ENCODE measurements around the gene MAPKAP1.

The MAPKAP1 gene

GRCh38 chr9:125510980-125511379 lies 196.0 kb downstream of the MAPKAP1 start:
- peak overlapping the region; percentile 98 for H3K27ac ChIP-seq

GRCh38 chr9:125509476-125509875 lies 197.5 kb downstream of the MAPKAP1 start:
- H3K27ac ChIP-seq, result peak overlapping the region; percentile 98; the same call in 1 of the 2 replicates
- no peak for TF ChIP-seq CTCF (conservative IDR thresholded peaks at IDR 0.05)

More at GRCh38 chr9:125510980-125511379, 196.0 kb downstream of the MAPKAP1 start:
- no peak for TF ChIP-seq CTCF (conservative IDR thresholded peaks at IDR 0.05)

GRCh38 chr9:125508249-125508648 lies 198.8 kb downstream of the MAPKAP1 start:
- TF ChIP-seq CTCF (conservative IDR thresholded peaks at IDR 0.05), result no peak
- peak overlapping the region; percentile 53 for H3K27ac ChIP-seq

GRCh38 chr9:125507226-125507625 lies 199.8 kb downstream of the MAPKAP1 start:
- no peak for TF ChIP-seq CTCF (conservative IDR thresholded peaks at IDR 0.05)
- no peak overlapping the region for H3K27ac ChIP-seq

GRCh38 chr9:125505988-125506438 lies 201.0 kb downstream of the MAPKAP1 start:
- TF ChIP-seq CTCF (conservative IDR thresholded peaks at IDR 0.05), result no peak
- no peak overlapping the region for H3K27ac ChIP-seq

- TF ChIP-seq CTCF (conservative IDR thresholded peaks at IDR 0.05), result no peak
These were observed 202.4 kb downstream of the MAPKAP1 start for GRCh38 chr9:125504616-125505015.

GRCh38 chr9:125497906-125498305 lies 209.1 kb downstream of the MAPKAP1 start:
- no peak overlapping the region for H3K27ac ChIP-seq
- no peak for TF ChIP-seq CTCF (conservative IDR thresholded peaks at IDR 0.05)

More at GRCh38 chr9:125504616-125505015, 202.4 kb downstream of the MAPKAP1 start:
- H3K27ac ChIP-seq, result no peak overlapping the region

All from VCaP (cell line).